Breast epithelium (tissue), 4 donors: ENCODE data around the gene BORCS6. TPM values are rescaled to one million over a fixed set of nuclear protein-coding genes. Genes with fewer than 3 reads are reported as not detected.
"Not testable (repeated sequence)": the region's sequence is repeated elsewhere in the genome, so short reads cannot be mapped to it uniquely, and the experiment has no call there.

Source experiments
- DNase-seq, 2 donors: peaks; one replicate each; pipeline ENCODE4 v3.0.0-alpha.2; 2019; ENCODE audit warnings: low spot score in 2 of 2
- H3K27ac ChIP-seq, 2 donors: fragments of 200-600 bp; sonication (generic) in 1 of 2; one replicate each; pipeline ENCODE4 v1.5.1; 2016 to 2019; ENCODE audit warnings: mild to moderate bottlenecking in 1 of 2
- H3K27me3 ChIP-seq, 2 donors: fragments of 200-600 bp; sonication (generic) in 1 of 2; one replicate each; pipeline versions ENCODE4 v1.5.1 to v1.6.0; 2017 to 2019; ENCODE audit warnings: control low read depth in 1 of 2, mild to moderate bottlenecking in 1 of 2
- H3K36me3 ChIP-seq: fragments of 200-600 bp; one replicate; pipeline ENCODE4 v1.5.1; 2019
- H3K4me1 ChIP-seq, 2 donors: fragments of 200-600 bp; sonication (generic); one replicate each; pipeline ENCODE4 v1.5.1; 2016 to 2019; ENCODE audit warnings: control low read depth in 1 of 2
- H3K4me3 ChIP-seq, 3 donors: fragments of 200-600 bp; sonication (generic); 1 replicate in 2 of 3; 2 replicates in 1 of 3; pipeline ENCODE4 v1.5.1; 2016 to 2019; ENCODE audit warnings: mild to moderate bottlenecking in 3 of 3, moderate library complexity in 2 of 3
- H3K9me3 ChIP-seq, 2 donors: fragments of 200-600 bp; sonication (generic) in 1 of 2; one replicate each; pipeline ENCODE4 v1.5.1; 2016 to 2019; ENCODE audit warnings: control low read depth in 1 of 2
- CTCF ChIP-seq, 3 donors: fragments of 450-650 bp; IDR thresholded peaks; one replicate each; pipeline ENCODE4 v1.5.1; 2016 to 2017; ENCODE audit warnings: antibody characterized with exemption in 3 of 3, mild to moderate bottlenecking in 3 of 3, moderate library complexity in 3 of 3
- POLR2A ChIP-seq: fragments of 450-650 bp; IDR thresholded peaks from one replicate; pipeline ENCODE4 v1.6.1; 2016; ENCODE audit warnings: antibody characterized with exemption, mild to moderate bottlenecking, moderate library complexity
- POLR2AphosphoS5 ChIP-seq, 3 donors: sonication (generic); formaldehyde crosslinking; IDR thresholded peaks; one replicate each; pipeline ENCODE4 v1.6.1; 2017; ENCODE audit warnings: antibody characterized with exemption in 3 of 3
- intact Hi-C: fragments of 100-400 bp; cut with DNase I; formaldehyde crosslinking; loops from one replicate; pipeline ENCODE4 v1.15.1; 2023; ENCODE audit warnings: low total_unique reads
- total RNA-seq, 3 donors: library from RNA; depleted of rRNA; stranded (reverse); fragments of >200 nt; gene quantifications; one replicate each; pipeline ENCODE4 v1.1.0, GENCODE V29; 2016

BORCS6 gene
- total RNA-seq, 3 donors from 2014 or later: 8.5 to 11.5 (median 10.8) TPM

GRCh38 chr17:8222380-8222629 lies 32.3 kb upstream of the BORCS6 start:
- intact Hi-C loops: loop anchor here (5.0 kb wide), 1 partner anchor 35 kb away; no protein-coding TSS in a partner anchor
- peak overlapping the region; percentile 68 to 91 (median 76) for H3K4me3 ChIP-seq
- TF ChIP-seq CTCF (IDR thresholded peaks at IDR 0.05) (no peak), POLR2A (no peak), POLR2AphosphoS5 (IDR thresholded peaks at IDR 0.05) (no peak)
- H3K4me1 ChIP-seq: no peaks in the 10 kb centered on the region
- H3K27me3 ChIP-seq: no peaks in the 10 kb centered on the region
- no peaks in the 10 kb centered on the region for H3K9me3 ChIP-seq
- H3K27ac ChIP-seq: peak overlapping the region; percentile 98
- no peaks in the 10 kb centered on the region for H3K36me3 ChIP-seq
- DNase-seq: no peak

DNA sequence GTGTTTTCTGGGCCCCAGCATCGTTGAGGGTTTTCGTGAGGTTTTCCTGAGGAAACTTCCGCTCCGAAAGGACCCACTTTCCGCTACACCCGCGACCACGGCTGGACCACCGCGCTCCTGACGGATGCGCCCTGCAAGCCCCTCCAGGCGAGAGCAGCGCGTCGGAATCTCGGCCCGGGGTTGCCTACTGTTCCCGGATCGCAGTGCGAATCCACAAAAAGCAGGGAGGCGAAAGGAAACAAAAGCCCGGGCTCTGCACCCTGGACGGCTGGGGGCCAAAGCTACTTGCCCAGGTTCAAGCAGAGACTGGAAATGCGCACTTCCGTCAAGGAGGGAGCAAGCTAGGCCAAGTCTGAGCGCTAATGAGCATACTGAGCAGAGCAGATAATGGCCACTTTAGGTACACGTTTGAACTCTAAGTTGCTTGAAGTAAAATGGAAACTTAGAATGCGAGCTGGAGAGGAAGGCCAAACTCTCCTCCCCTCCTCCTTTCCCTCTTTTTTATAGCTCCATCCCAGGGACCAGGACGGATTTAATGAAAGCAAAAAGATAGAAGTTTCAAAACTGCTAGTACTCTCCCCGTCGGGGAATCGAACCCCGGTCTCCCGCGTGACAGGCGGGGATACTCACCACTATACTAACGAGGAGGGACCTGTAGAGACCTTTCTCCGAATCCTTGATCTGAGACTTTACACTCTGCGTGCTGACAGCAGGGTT lies 31.8 kb upstream of the BORCS6 start:
- peak; percentile 91 to 92 for DNase-seq
- no peaks in the 10 kb centered on the region for H3K9me3 ChIP-seq
- TF ChIP-seq POLR2A (no peak), CTCF (IDR thresholded peaks at IDR 0.05) (peak in 1 of 3 donors; percentile 5), POLR2AphosphoS5 (IDR thresholded peaks at IDR 0.05) (peak; percentile 25 to 79 (median 74))
- no peaks in the 10 kb centered on the region for H3K36me3 ChIP-seq
- no peaks in the 10 kb centered on the region for H3K27me3 ChIP-seq
- no peaks in the 10 kb centered on the region for H3K4me1 ChIP-seq
- H3K4me3 ChIP-seq: peak overlapping the region; percentile 68 to 91 (median 76)
- intact Hi-C loops: loop anchor here (5.0 kb wide), 1 partner anchor 35 kb away; no protein-coding TSS in a partner anchor
- peak overlapping the region; percentile 98 for H3K27ac ChIP-seq

GRCh38 chr17:8220783-8221662 lies 31.0 kb upstream of the BORCS6 start:
- no peaks in the 10 kb centered on the region for H3K4me1 ChIP-seq
- DNase-seq: peak; percentile 94 to 96
- intact Hi-C loops: loop anchor here (5.0 kb wide), 1 partner anchor 34 kb away; no protein-coding TSS in a partner anchor
- H3K27ac ChIP-seq: peak overlapping the region; percentile 98
- peak in 1 of 3 donors; percentile 9 for TF ChIP-seq CTCF (IDR thresholded peaks at IDR 0.05)
- TF ChIP-seq POLR2AphosphoS5 (IDR thresholded peaks at IDR 0.05): peak; percentile 64 to 94 (median 76)
- TF ChIP-seq POLR2A: no peak
- H3K36me3 ChIP-seq: no peaks in the 10 kb centered on the region
- H3K27me3 ChIP-seq: no peaks in the 10 kb centered on the region
- H3K9me3 ChIP-seq: no peaks in the 10 kb centered on the region
- peak overlapping the region; percentile 68 to 91 (median 76) for H3K4me3 ChIP-seq

- H3K27me3 ChIP-seq, H3K27ac ChIP-seq, DNase-seq, H3K4me3 ChIP-seq, H3K4me1 ChIP-seq, H3K9me3 ChIP-seq, H3K36me3 ChIP-seq: not testable (repeated sequence)
- intact Hi-C loops: loop anchor here (10.0 kb wide), 1 partner anchor 79 kb away; no protein-coding TSS in a partner anchor
Observed at GRCh38 chr17:8214000-8214399, 24.0 kb upstream of the BORCS6 start.

GRCh38 chr17:8212312-8213180 lies 22.6 kb upstream of the BORCS6 start:
- no peaks in the 10 kb centered on the region for H3K27me3 ChIP-seq
- no peaks in the 10 kb centered on the region for H3K9me3 ChIP-seq
- TF ChIP-seq CTCF (IDR thresholded peaks at IDR 0.05): no peak
- TF ChIP-seq POLR2AphosphoS5 (IDR thresholded peaks at IDR 0.05): no peak
- TF ChIP-seq POLR2A: no peak

More at GRCh38 chr17:8212312-8213180, 22.6 kb upstream of the BORCS6 start:
- Histone ChIP-seq H3K36me3 (no peaks in the 10 kb centered on the region), H3K27ac (no peak overlapping the region), H3K4me3 (no peak overlapping the region), H3K4me1 (no peaks in the 10 kb centered on the region)
- no peak for DNase-seq
- intact Hi-C loops: loop anchor here (10.0 kb wide), 1 partner anchor 78 kb away; no protein-coding TSS in a partner anchor
